Tibial nerve (tissue), 4 donors: Measurements from ENCODE around the gene COA6.
"Not testable (repeated sequence)": the region's sequence is repeated elsewhere in the genome, so short reads cannot be mapped to it uniquely, and the experiment has no call there.

Source experiments
- CTCF ChIP-seq, 5 experiments: fragments of 200-600 bp in 3 of 5; fragments of 450-650 bp in 2 of 5; sonication (generic) in 3 of 5; IDR thresholded peaks; one replicate each; pipeline ENCODE4 v1.5.1; 2016 to 2019; ENCODE audit warnings: antibody characterized with exemption in 5 of 5, mild to moderate bottlenecking in 3 of 5, moderate library complexity in 2 of 5
- EP300 ChIP-seq, 2 donors: sonication (generic); formaldehyde crosslinking; IDR thresholded peaks; one replicate each; pipeline ENCODE4 v1.6.1; 2017; ENCODE audit warnings: antibody characterized with exemption in 2 of 2, mild to moderate bottlenecking in 1 of 2
- POLR2A ChIP-seq, 2 donors: fragments of 450-650 bp; IDR thresholded peaks; one replicate each; pipeline ENCODE4 v1.6.1; 2017; ENCODE audit warnings: antibody characterized with exemption in 2 of 2, mild to moderate bottlenecking in 2 of 2, moderate library complexity in 2 of 2

- not testable (repeated sequence) for TF ChIP-seq CTCF, POLR2A, EP300 (IDR thresholded peaks at IDR 0.05)
Measured at GRCh38 chr1:234379591-234380109, 6.4 kb downstream of the COA6 start.
